Uterus (tissue), 2 donors: ENCODE measurements around the gene CENATAC.

Source experiments
- CTCF ChIP-seq, 4 experiments: fragments of 200-600 bp in 2 of 4; fragments of 450-650 bp in 2 of 4; sonication (generic) in 2 of 4; IDR thresholded peaks; one replicate each; pipeline ENCODE4 v1.5.1; 2016 to 2019; ENCODE audit warnings: antibody characterized with exemption in 4 of 4, mild to moderate bottlenecking in 2 of 4, moderate library complexity in 1 of 4
- POLR2A ChIP-seq, 2 donors: fragments of 450-650 bp; IDR thresholded peaks; one replicate each; pipeline ENCODE4 v1.6.1; 2016; ENCODE audit warnings: antibody characterized with exemption in 2 of 2, mild to moderate bottlenecking in 1 of 2, moderate library complexity in 1 of 2

GRCh38 chr11:118971646-118972045, 26.3 kb upstream of the CENATAC start, which contains the start of gene FOXR1:
- TF ChIP-seq CTCF (IDR thresholded peaks at IDR 0.05) (no peak), POLR2A (IDR thresholded peaks at IDR 0.05) (no peak)
